ENCODE data around the gene STX7.

DNA sequence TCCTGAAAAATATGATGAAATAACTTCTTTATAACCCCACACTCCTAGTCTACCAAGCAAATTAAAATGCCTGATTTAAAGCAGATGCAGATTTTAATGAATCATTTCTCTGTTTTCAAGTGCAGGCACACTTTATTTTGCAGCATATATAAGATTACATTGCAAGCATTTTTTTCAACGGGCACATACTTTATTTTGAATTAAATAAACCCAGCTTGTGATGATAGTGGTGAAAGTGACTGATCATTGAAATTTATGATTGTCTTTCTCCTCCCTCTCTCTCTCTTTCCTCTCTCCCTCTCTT lies 99.5 kb downstream of the STX7 start:
- no peak for TF ChIP-seq POLR2A (IDR thresholded peaks at IDR 0.05)
- TF ChIP-seq, protein P1, sequence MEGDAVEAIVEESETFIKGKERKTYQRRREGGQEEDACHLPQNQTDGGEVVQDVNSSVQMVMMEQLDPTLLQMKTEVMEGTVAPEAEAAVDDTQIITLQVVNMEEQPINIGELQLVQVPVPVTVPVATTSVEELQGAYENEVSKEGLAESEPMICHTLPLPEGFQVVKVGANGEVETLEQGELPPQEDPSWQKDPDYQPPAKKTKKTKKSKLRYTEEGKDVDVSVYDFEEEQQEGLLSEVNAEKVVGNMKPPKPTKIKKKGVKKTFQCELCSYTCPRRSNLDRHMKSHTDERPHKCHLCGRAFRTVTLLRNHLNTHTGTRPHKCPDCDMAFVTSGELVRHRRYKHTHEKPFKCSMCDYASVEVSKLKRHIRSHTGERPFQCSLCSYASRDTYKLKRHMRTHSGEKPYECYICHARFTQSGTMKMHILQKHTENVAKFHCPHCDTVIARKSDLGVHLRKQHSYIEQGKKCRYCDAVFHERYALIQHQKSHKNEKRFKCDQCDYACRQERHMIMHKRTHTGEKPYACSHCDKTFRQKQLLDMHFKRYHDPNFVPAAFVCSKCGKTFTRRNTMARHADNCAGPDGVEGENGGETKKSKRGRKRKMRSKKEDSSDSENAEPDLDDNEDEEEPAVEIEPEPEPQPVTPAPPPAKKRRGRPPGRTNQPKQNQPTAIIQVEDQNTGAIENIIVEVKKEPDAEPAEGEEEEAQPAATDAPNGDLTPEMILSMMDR (IDR thresholded peaks at IDR 0.05) = no peak
